HCT116 (cell line): ENCODE measurements around the gene CKS1B. TPM values are rescaled to one million over a fixed set of nuclear protein-coding genes. Genes with fewer than 3 reads are reported as not detected.

Experiments
- ATAC-seq: fragments of 200-7000 bp; cut with Tn5 transposase; 2 replicates; pipeline ENCODE4 v1.9.1; 2020; ENCODE audit warnings: mild to moderate bottlenecking, moderate library complexity
- BruUV-seq: library from RNA; stranded (reverse); fragments of 400-500 nt; replicated peaks from 2 replicates; lab custom pipeline; 2021; lab: Mats Ljungman, UMichigan
- CTCF ChIA-PET: fragments of 300-600 bp; sonication (Branson Sonifier 250); formaldehyde crosslinking; loops from one replicate; lab custom pipeline; 2021; ENCODE audit warnings: antibody characterized with exemption; lab: Charles Lee
- POLR2A ChIA-PET: fragments of 300-600, 350-600 bp; sonication (Branson Sonifier 250); formaldehyde crosslinking; loops from one replicate; lab custom pipeline; 2021; ENCODE audit warnings: antibody characterized with exemption; lab: Charles Lee
- RAD21 ChIA-PET, 2 experiments: fragments of 300-600 bp; sonication (Branson Sonifier 250); formaldehyde crosslinking; loops; one replicate each; lab custom pipeline; 2023; ENCODE audit warnings: low total read pairs in 2 of 2; ENCODE audit not compliant: uncharacterized antibody in 2 of 2, unreplicated experiment in 2 of 2, low non-redundant PET in 1 of 2; lab: Charles Lee
- DNase-seq: peaks from one replicate; pipeline ENCODE4 v3.0.0-alpha.2; 2010; ENCODE audit warnings: low read depth, low spot score
- H2AFZ ChIP-seq: fragments of 200-600 bp; shearing (Covaris generic), sonication (generic); 2 replicates; pipeline ENCODE4 v1.6.1; 2017; ENCODE audit warnings: low read depth, mixed run types, mixed read lengths, antibody characterized with exemption, low read length; ENCODE audit not compliant: poor library complexity, severe bottlenecking
- H3K27ac ChIP-seq: 2 replicates; pipeline ENCODE4 v1.5.1; 2012; ENCODE audit warnings: low read depth, low read length
- H3K27me3 ChIP-seq: fragments of 200-600 bp; sonication (generic); 2 replicates; pipeline ENCODE4 v1.6.1; 2016; ENCODE audit warnings: mixed run types, low read length, mixed read lengths; ENCODE audit not compliant: insufficient read depth
- H3K36me3 ChIP-seq, 2 experiments: fragments of 200-500 bp in 1 of 2; fragments of 200-600 bp in 1 of 2; sonication (Bioruptor generic) in 1 of 2; sonication (generic) in 1 of 2; 2 replicates each; pipeline versions ENCODE4 v1.5.1 to v1.6.1; 2014 to 2016; ENCODE audit warnings: low read length in 2 of 2, inconsistent platforms in 1 of 2, mixed read lengths in 1 of 2, mixed run types in 1 of 2; ENCODE audit not compliant: insufficient read depth in 2 of 2, control insufficient read depth in 1 of 2
- H3K4me1 ChIP-seq, 2 experiments: fragments of 200-600 bp in 1 of 2; sonication (generic) in 1 of 2; 2 replicates each; pipeline versions ENCODE4 v1.5.1 to v1.6.1; 2012 to 2017; ENCODE audit warnings: low read length in 2 of 2, inconsistent platforms in 1 of 2, mild to moderate bottlenecking in 1 of 2, mixed read lengths in 1 of 2, mixed run types in 1 of 2, moderate library complexity in 1 of 2; ENCODE audit not compliant: insufficient read depth in 2 of 2, control insufficient read depth in 1 of 2
- H3K4me2 ChIP-seq: fragments of 200-600 bp; sonication (generic); 2 replicates; pipeline ENCODE4 v1.6.1; 2017; ENCODE audit warnings: mixed run types, low read length, mixed read lengths
- H3K4me3 ChIP-seq, 2 experiments: fragments of 200-600 bp in 1 of 2; sonication (generic) in 1 of 2; replicated peaks in 1 of 2; 2 replicates each; pipeline ENCODE4 v1.5.1; 2011 to 2016; ENCODE audit warnings: low read length in 2 of 2, control low read depth in 1 of 2, low read depth in 1 of 2, mild to moderate bottlenecking in 1 of 2, mixed read lengths in 1 of 2, mixed run types in 1 of 2
- H3K79me2 ChIP-seq: fragments of 200-600 bp; sonication (generic); 2 replicates; pipeline ENCODE4 v1.6.1; 2017; ENCODE audit warnings: mild to moderate bottlenecking, mixed run types, low read length, moderate library complexity, mixed read lengths; ENCODE audit not compliant: insufficient read depth
- H3K9ac ChIP-seq: fragments of 200-600 bp; sonication (generic); 2 replicates; pipeline ENCODE4 v1.6.1; 2016; ENCODE audit warnings: low read length, mixed read lengths
- H3K9me2 ChIP-seq: fragments of 200-600 bp; sonication (generic), shearing (Covaris generic); 2 replicates; pipeline ENCODE4 v1.6.1; 2017; ENCODE audit warnings: mixed run types, mild to moderate bottlenecking, moderate library complexity; ENCODE audit not compliant: insufficient read depth
- H3K9me3 ChIP-seq, 2 experiments: fragments of 200-500 bp in 1 of 2; fragments of 200-600 bp in 1 of 2; sonication (Bioruptor generic) in 1 of 2; sonication (generic) in 1 of 2; 2 replicates each; pipeline ENCODE4 v1.6.1; 2014 to 2017; ENCODE audit warnings: low read length in 2 of 2, mixed read lengths in 2 of 2, inconsistent platforms in 1 of 2, low read depth in 1 of 2, mild to moderate bottlenecking in 1 of 2, mixed run types in 1 of 2, moderate library complexity in 1 of 2; ENCODE audit not compliant: control insufficient read depth in 1 of 2, insufficient read depth in 1 of 2
- H4K20me1 ChIP-seq: fragments of 200-600 bp; sonication (generic), shearing (Covaris generic); 2 replicates; pipeline ENCODE4 v1.6.1; 2017; ENCODE audit warnings: mixed run types, mild to moderate bottlenecking, moderate library complexity; ENCODE audit not compliant: insufficient read depth
- CBX3 ChIP-seq: IDR thresholded peaks from 2 replicates; pipeline ENCODE4 v1.6.1; 2012; ENCODE audit warnings: low read depth
- CTCF ChIP-seq, 3 experiments: fragments of 200-600 bp in 1 of 3; sonication (generic) in 1 of 3; IDR thresholded peaks in 2 of 3; conservative IDR thresholded peaks in 1 of 3; 2 replicates each; pipeline ENCODE4 v1.5.1; 2012 to 2017; ENCODE audit warnings: low read depth in 2 of 3, low read length in 2 of 3, antibody characterized with exemption in 1 of 3, borderline replicate concordance in 1 of 3, control low read depth in 1 of 3, mild to moderate bottlenecking in 1 of 3, mixed read lengths in 1 of 3, mixed run types in 1 of 3, moderate library complexity in 1 of 3; ENCODE audit not compliant: insufficient read depth in 1 of 3
- ELF1 ChIP-seq: IDR thresholded peaks from 2 replicates; pipeline ENCODE4 v1.6.1; 2012; ENCODE audit warnings: low read depth, borderline replicate concordance
- RAD21 ChIP-seq: IDR thresholded peaks from 2 replicates; pipeline ENCODE4 v1.6.1; 2012; ENCODE audit warnings: low read depth, mild to moderate bottlenecking
- REST ChIP-seq: IDR thresholded peaks from 2 replicates; pipeline ENCODE4 v1.6.1; 2012; ENCODE audit warnings: low read depth
- intact Hi-C: fragments of 100-400 bp; cut with micrococcal nuclease; formaldehyde crosslinking; loops from 2 replicates; pipeline ENCODE4 v1.10.0; 2022
- total RNA-seq: library from RNA; stranded (reverse); gene quantifications from one replicate; pipeline ENCODE4 v1.2.1, GENCODE V29; 2021; ENCODE audit not compliant: unreplicated experiment
- TF ChIP-seq, protein P1 (sequence below): IDR thresholded peaks from 2 replicates; pipeline ENCODE4 v1.6.1; 2012
- TF ChIP-seq, protein P2 (sequence below): IDR thresholded peaks from 2 replicates; pipeline ENCODE4 v1.6.1; 2012

Gene CKS1B
- total RNA-seq, 1 experiment from 2014 or later: 229 TPM

DNA sequence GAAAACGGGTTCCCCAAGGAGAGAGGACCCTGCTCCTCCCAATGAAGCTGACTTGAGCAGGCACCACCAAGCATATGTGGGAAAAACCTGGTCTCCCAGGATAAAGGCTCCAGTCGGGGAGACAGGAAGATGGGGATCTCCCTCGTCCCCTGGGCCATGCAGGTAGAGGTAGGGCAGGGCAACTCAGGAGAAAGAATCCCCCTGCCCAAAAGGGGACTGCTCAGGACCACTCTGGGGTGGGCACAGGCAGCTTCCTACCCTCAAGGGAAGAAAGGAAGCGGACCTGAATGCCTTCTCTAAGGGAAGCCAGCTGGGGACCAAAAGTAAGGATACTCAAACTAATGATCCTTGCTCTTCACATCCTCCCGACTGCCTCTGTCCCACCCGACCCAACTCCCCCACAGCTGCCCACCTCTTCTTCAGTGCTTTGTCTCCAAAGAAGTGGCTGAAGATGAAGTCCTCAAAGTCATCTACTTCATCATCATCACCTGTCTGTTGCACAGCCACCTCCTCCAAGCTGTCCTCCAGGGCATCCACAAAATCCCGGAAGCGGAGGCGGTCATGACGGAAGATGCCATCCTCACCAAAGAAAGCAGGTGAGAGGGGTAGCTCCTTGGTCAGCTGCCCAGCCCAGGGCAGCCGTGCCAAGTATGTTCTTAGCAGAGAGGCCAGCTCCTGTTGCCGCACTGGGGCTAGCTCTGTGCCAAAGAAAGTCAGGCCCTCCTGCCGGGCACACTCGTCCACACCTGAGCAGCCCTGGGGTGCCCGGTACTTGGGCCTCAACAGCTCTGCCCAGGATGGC lies 29.1 kb upstream of the CKS1B start:
- Histone ChIP-seq H3K4me1 (peaks cover 0 to 3% of the 10 kb centered on the region in 2 experiments; a peak in 1 of 4 replicates), H2AFZ (no peak overlapping the region), H3K9me2 (no peaks in the 10 kb centered on the region), H3K4me3 (no peak overlapping the region), H3K27me3 (no peaks in the 10 kb centered on the region), H3K79me2 (no peaks in the 10 kb centered on the region), H3K36me3 (no peaks in the 10 kb centered on the region), H3K4me2 (no peak overlapping the region), H3K27ac (no peak overlapping the region), H3K9me3 (no peaks in the 10 kb centered on the region), H4K20me1 (no peaks in the 10 kb centered on the region), H3K9ac (no peak overlapping the region)
- BruUV-seq: TSS peak; percentile 55
- intact Hi-C loops: no loop called here
- RAD21 ChIA-PET: interaction anchor here in 1 of 2 experiments (0.5 kb wide), 1 partner anchor 15 kb away, joined by 5 read pairs; no protein-coding TSS in a partner anchor
- POLR2A ChIA-PET: no interaction called here
- no peak for ATAC-seq
- no peak for DNase-seq
- TF ChIP-seq ELF1: no peak
- TF ChIP-seq RAD21: no peak
- TF ChIP-seq, protein P1, sequence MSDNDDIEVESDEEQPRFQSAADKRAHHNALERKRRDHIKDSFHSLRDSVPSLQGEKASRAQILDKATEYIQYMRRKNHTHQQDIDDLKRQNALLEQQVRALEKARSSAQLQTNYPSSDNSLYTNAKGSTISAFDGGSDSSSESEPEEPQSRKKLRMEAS: no peak
- no peak for TF ChIP-seq CTCF (IDR thresholded peaks at IDR 0.05 in 2 of 3, conservative IDR thresholded peaks at IDR 0.05 in 1 of 3; ENCODE audit: borderline replicate concordance in 1 of 3, insufficient read depth in 1 of 3, low read depth in 2 of 3, low read length in 2 of 3)
- no peak for TF ChIP-seq CBX3
- no peak for TF ChIP-seq REST
- TF ChIP-seq, protein P2, sequence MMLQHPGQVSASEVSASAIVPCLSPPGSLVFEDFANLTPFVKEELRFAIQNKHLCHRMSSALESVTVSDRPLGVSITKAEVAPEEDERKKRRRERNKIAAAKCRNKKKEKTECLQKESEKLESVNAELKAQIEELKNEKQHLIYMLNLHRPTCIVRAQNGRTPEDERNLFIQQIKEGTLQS: no peak
- CTCF ChIA-PET: no interaction called here
